ENCODE results near the gene PIRT.
"Not testable (repeated sequence)": the region's sequence is repeated elsewhere in the genome, so short reads cannot be mapped to it uniquely, and the experiment has no call there.

The PIRT gene

GRCh38 chr17:10870336-10871050 lies 32.6 kb upstream of the PIRT start:
- TF ChIP-seq CTCF (conservative IDR thresholded peaks at IDR 0.05; ENCODE audit: low read depth, low read length), result no peak
- no peak for DNase-seq (ENCODE audit: low read depth)
- H3K4me3 ChIP-seq (ENCODE audit: low read depth, low read length), result no peak overlapping the region

DNA sequence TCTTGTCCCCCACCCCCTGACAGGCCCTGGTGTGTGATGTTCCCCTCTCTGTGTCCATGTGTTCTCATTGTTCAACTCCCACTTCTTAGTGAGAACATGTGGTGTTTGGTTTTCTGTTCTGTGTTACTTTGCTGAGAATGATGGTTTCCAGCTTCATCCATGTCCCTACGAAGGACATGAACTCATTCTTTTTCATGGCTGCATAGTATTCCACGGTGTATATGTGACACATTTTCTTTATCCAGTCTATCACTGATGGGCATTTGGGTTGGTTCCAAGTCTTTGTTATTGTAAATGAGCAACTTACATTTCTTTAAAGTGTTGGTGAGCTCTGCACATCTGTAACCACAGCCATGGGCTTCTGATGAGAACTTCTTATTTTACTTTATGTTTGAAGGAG lies 30.9 kb upstream of the PIRT start:
- not testable (repeated sequence) for H3K4me3 ChIP-seq (ENCODE audit: low read depth, low read length); DNase-seq (ENCODE audit: low read depth)

- TF ChIP-seq CTCF (conservative IDR thresholded peaks at IDR 0.05; ENCODE audit: low read depth, low read length), result no peak
- DNase-seq (ENCODE audit: low read depth), result no peak
- H3K4me3 ChIP-seq (ENCODE audit: low read depth, low read length), result no peak overlapping the region
Measured at GRCh38 chr17:10859051-10859450, 21.2 kb upstream of the PIRT start.

DNA sequence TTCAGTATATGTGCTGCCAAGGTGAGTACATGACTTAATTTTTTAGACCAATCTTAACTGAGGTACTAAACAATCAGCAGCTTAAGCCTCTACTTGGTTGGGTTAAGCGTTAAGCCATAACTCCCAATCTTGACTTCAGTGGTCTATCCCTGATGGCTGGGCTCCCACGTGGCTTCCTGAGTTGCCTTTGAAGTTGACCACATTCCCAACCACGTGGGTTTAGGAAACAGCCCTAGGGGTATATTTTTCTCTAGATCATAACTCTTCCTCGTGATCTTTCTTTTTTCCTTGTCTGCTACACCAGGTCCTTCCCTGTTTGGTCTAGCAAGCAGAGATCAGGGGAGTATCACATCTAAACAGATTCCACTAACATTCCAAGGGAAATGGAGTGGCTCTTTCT lies 20.1 kb upstream of the PIRT start:
- no peak for DNase-seq (ENCODE audit: low read depth)
- no peak overlapping the region for H3K4me3 ChIP-seq (ENCODE audit: low read depth, low read length)
- TF ChIP-seq CTCF (conservative IDR thresholded peaks at IDR 0.05; ENCODE audit: low read depth, low read length), result no peak

DNA sequence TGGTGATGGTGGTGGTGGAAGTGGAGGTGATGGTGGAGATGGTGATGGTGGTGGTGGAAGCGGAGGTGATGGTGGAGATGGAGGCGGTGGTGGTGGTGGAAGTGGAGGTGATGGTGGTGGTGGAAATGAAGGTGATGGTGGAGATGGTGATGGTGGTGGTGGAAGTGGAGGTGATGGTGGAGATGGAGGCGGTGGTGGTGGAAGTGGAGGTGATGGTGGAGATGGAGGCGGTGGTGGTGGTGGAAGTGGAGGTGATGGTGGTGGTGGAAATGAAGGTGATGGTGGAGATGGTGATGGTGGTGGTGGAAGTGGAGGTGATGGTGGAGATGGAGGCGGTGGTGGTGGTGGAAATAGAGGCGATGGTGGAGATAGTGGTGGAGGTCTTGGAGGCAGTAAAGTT lies 8.7 kb upstream of the PIRT start:
- not testable (repeated sequence) for H3K4me3 ChIP-seq (ENCODE audit: low read depth, low read length); DNase-seq (ENCODE audit: low read depth)

- TF ChIP-seq CTCF (conservative IDR thresholded peaks at IDR 0.05; ENCODE audit: low read depth, low read length), result no peak
- DNase-seq (ENCODE audit: low read depth), result no peak
- H3K4me3 ChIP-seq (ENCODE audit: low read depth, low read length), result no peak overlapping the region
Measured at GRCh38 chr17:10845388-10845751, 7.5 kb upstream of the PIRT start.

DNA sequence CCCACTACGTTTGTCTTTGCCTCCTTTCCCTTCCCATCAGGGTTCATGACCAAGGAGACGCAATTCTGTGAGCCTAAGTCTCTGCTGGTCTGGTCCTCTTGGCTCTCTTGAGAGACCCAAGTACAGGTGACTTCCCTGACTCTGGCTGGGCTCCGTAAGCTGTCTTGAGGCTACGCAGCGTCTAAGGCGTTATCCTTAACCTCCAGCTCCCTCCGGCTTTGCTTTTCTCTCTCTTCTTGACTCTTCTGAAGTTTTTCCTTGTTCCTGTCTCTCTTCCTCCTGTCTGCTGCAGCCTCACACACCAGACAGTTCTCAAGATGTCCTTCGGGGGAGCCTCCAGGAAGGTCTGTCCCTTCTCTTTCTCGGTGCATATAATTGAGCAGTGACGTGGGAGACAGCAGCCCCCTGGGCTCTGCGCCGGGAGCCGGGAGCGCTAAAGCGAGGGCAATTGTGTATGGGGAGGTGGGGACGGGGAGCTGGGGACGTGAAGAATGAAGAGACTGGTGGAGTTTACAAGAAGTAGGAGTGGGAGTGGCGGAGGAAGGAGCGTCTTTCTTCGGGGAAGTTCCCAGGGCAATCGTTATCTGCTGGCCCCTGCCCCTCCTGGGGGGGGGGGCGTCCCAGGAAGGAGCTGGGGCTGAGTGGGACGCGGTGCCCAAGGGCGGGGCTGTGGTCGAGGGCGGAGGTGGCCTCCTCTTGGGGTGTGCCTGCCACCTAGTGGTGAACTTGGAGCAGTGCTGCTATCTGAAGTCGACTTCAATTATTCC lies 6.9 kb upstream of the PIRT start:
- peak; percentile 72 for DNase-seq (ENCODE audit: low read depth)
- H3K4me3 ChIP-seq (ENCODE audit: low read depth, low read length), result peak overlapping the region; percentile 51
- peak; percentile 94 for TF ChIP-seq CTCF (conservative IDR thresholded peaks at IDR 0.05; ENCODE audit: low read depth, low read length)

GRCh38 chr17:10843811-10844210 lies 5.9 kb upstream of the PIRT start:
- DNase-seq (ENCODE audit: low read depth), result peak; percentile 9
- TF ChIP-seq CTCF (conservative IDR thresholded peaks at IDR 0.05; ENCODE audit: low read depth, low read length), result no peak
- H3K4me3 ChIP-seq (ENCODE audit: low read depth, low read length), result no peak overlapping the region

All from choroid plexus epithelial cell (primary cell).